Pancreas (tissue), 10 donors: Measurements from ENCODE around the gene PLEKHM3. TPM values are rescaled to one million over a fixed set of nuclear protein-coding genes. Genes with fewer than 3 reads are reported as not detected.

Source experiments
- ATAC-seq, 4 donors: fragments of 200-7000 bp; cut with Tn5 transposase; one replicate each; pipeline versions ENCODE4 v1.8.0 to v1.9.1; 2020; ENCODE audit warnings: mild to moderate bottlenecking in 4 of 4, moderate library complexity in 4 of 4
- DNase-seq, 6 donors: peaks; one replicate each; pipeline ENCODE4 v3.0.0-alpha.2; 2020
- FAIRE-seq: peaks from 2 replicates; lab custom pipeline; 2012; peaks lifted over from hg19 to GRCh38; lab: Jason Lieb, UNC
- H3K27ac ChIP-seq, 4 donors: fragments of 200-600 bp; sonication (generic); 1 replicate in 3 of 4; 2 replicates in 1 of 4; pipeline versions ENCODE4 v1.5.0 to v1.8.0; 2020
- H3K27me3 ChIP-seq, 4 donors: fragments of 200-600 bp; one replicate each; pipeline ENCODE4 v1.8.0; 2021
- H3K36me3 ChIP-seq, 3 donors: fragments of 200-600 bp; sonication (generic) in 1 of 3; one replicate each; pipeline versions ENCODE4 v1.5.0 to v1.8.0; 2020 to 2021
- H3K4me1 ChIP-seq, 3 donors: fragments of 200-600 bp; one replicate each; pipeline ENCODE4 v1.8.0; 2021
- H3K4me3 ChIP-seq, 4 donors: fragments of 200-600 bp; sonication (generic) in 2 of 4; one replicate each; pipeline versions ENCODE4 v1.5.0 to v1.8.0; 2020 to 2021
- H3K9me3 ChIP-seq, 4 donors: fragments of 200-600 bp; one replicate each; pipeline ENCODE4 v1.8.0; 2021
- whole genome bisulfite sequencing, 2 donors: extraction: QIAGEN DNeasy Blood & Tissue Kit; methylation state at CpG; one replicate each; pipeline ENCODE4 v1.1.7; 2013; 5-methylcytosine and 5-hydroxymethylcytosine counted together
- intact Hi-C, 3 donors: fragments of 100-400 bp; cut with DNase I; formaldehyde crosslinking; loops; one replicate each; pipeline versions ENCODE4 v1.11.1 to v1.14.2; 2022
- polyA plus RNA-seq, 2 donors: library from polyadenylated mRNA; stranded (reverse); fragments of 200-250 nt; gene quantifications; one replicate each; pipeline ENCODE4 v1.2.3, GENCODE V29; 2013
- total RNA-seq, 6 donors: library from RNA; stranded (reverse); fragmentation: NEBNext Ultra II Directional in 4 of 6; extraction: Animal tissue kit (Norgen Biotek cat#: 25700) in 4 of 6; gene quantifications; one replicate each; pipeline versions ENCODE4 v1.2.1 to v1.2.4, GENCODE V29; 2021 to 2023
- TF ChIP-seq, protein P1 (sequence below), 4 donors: fragments of 200-600 bp; sonication (generic) in 3 of 4; IDR thresholded peaks; one replicate each; pipeline versions ENCODE4 v1.5.0 to v1.8.0; 2021; ENCODE audit warnings: antibody characterized with exemption in 4 of 4
- donor health status: healthy with polysubstance abuse.
- donor health status: DM: no; HTN: no; CAD: no; lungs with moderate emphysema.
- donor health status: DM: no; HTN: no; CAD: no.
- donor health status: control.
- donor health status: control.
- donor health status: Bipolar disorder and iron deficiency.
- donor health status: DM: yes; HTN: yes; CAD: no.
- donor health status: DM: no; HTN: no; CAD: no.
- donor health status: DM: no; HTN: no; CAD: no.
- donor health status: DM: yes; HTN: yes; CAD: no.

PLEKHM3 gene
- total and polyA plus RNA-seq, 8 donors, result 3.0 to 10.2 (median 5.4) TPM

DNA sequence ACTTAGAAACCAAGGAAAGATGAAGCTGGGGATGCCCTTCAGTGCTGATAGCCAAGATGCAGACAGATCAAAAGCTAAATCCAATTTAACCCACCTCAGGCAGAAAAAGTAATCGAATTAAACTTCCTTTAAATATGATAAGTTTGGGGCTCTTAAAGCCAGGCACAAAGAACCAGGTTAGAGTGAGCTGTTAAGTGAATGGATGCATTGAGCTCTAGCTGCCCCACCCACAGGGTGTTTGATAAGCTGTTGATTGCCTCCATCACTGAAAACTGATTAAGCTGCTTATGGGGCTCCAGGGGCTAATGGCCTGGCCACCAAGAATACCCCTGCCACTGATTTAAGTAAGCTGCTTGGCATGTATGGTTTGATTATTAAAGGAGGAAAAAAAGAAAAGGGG lies 119.8 kb downstream of the PLEKHM3 start:
- intact Hi-C loops, result no loop called here
- no peaks in the 10 kb centered on the region for H3K27me3 ChIP-seq
- ATAC-seq, result no peak
- peaks cover 0 to 8% (median 6%) of the 10 kb centered on the region in 3 donors for H3K4me1 ChIP-seq
- DNase-seq, result no peak
- H3K27ac ChIP-seq, result no peak overlapping the region
- H3K4me3 ChIP-seq, result no peak overlapping the region
- 34 to 50% methylated on average over 1 of the region's 1 CpG for WGBS, 2 donors
- no peak for FAIRE-seq
- TF ChIP-seq, protein P1, sequence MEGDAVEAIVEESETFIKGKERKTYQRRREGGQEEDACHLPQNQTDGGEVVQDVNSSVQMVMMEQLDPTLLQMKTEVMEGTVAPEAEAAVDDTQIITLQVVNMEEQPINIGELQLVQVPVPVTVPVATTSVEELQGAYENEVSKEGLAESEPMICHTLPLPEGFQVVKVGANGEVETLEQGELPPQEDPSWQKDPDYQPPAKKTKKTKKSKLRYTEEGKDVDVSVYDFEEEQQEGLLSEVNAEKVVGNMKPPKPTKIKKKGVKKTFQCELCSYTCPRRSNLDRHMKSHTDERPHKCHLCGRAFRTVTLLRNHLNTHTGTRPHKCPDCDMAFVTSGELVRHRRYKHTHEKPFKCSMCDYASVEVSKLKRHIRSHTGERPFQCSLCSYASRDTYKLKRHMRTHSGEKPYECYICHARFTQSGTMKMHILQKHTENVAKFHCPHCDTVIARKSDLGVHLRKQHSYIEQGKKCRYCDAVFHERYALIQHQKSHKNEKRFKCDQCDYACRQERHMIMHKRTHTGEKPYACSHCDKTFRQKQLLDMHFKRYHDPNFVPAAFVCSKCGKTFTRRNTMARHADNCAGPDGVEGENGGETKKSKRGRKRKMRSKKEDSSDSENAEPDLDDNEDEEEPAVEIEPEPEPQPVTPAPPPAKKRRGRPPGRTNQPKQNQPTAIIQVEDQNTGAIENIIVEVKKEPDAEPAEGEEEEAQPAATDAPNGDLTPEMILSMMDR (IDR thresholded peaks at IDR 0.05), result no peak
- H3K36me3 ChIP-seq, result no peaks in the 10 kb centered on the region
- H3K9me3 ChIP-seq, result no peaks in the 10 kb centered on the region

DNA sequence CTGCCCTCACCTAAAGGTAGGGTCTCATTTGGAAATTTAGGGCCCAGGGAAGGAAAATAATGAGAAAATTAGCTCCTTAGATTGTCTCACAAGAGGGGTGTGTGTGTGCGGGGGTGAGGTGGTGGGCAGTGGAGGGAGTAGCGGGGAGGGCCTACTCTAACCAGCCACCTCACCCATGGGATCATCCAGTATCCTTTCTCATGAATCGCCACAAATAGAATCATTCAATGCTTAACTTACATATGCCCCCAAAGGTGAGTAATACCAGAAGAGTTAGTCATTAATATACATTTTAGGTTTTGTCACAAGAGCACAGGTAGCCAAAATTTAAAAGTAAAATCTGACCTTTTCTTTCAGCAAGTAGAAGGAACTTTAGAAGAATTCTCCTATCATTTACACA lies 122.1 kb downstream of the PLEKHM3 start:
- Histone ChIP-seq H3K4me3 (no peak overlapping the region), H3K27ac (no peak overlapping the region), H3K4me1 (peaks cover 0 to 9% (median 6%) of the 10 kb centered on the region in 3 donors), H3K36me3 (no peaks in the 10 kb centered on the region), H3K27me3 (no peaks in the 10 kb centered on the region), H3K9me3 (no peaks in the 10 kb centered on the region)
- TF ChIP-seq, protein P1 (IDR thresholded peaks at IDR 0.05), result no peak
- FAIRE-seq (no peak), DNase-seq (no peak), ATAC-seq (no peak)
- WGBS, 2 donors, result 98 to 100% methylated on average over 3 of the region's 3 CpGs
- intact Hi-C loops, result no loop called here

DNA sequence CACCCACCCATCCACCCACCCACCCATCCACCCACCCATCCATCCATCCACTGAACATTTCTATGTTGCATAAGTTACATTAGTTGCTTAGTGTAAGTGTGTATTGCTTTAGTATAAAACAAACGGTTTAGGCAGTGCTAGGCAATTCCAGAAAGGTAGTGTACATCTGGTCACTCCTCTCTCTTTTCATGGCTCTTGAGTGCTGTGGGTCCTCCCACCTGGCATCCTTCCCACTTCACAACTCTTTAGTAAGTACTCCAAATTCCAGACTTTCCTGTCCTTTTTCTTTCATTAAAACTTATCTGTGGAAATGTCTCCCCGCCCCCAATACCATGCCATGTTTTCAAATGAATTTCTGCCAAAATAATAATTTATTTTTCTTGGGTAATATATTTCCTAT lies 122.5 kb downstream of the PLEKHM3 start:
- intact Hi-C loops, result no loop called here
- TF ChIP-seq, protein P1 (IDR thresholded peaks at IDR 0.05), result no peak
- H3K36me3 ChIP-seq, result no peaks in the 10 kb centered on the region
- ATAC-seq (peak in 1 of 4 donors; percentile 30), DNase-seq (no peak), FAIRE-seq (no peak)
- WGBS, 2 donors, result 63% methylated on average over 2 of the region's 2 CpGs
- H3K27me3 ChIP-seq, result no peaks in the 10 kb centered on the region
- peaks cover 0 to 13% (median 10%) of the 10 kb centered on the region in 3 donors for H3K4me1 ChIP-seq
- H3K9me3 ChIP-seq, result no peaks in the 10 kb centered on the region
- H3K27ac ChIP-seq, result no peak overlapping the region
- no peak overlapping the region for H3K4me3 ChIP-seq

DNA sequence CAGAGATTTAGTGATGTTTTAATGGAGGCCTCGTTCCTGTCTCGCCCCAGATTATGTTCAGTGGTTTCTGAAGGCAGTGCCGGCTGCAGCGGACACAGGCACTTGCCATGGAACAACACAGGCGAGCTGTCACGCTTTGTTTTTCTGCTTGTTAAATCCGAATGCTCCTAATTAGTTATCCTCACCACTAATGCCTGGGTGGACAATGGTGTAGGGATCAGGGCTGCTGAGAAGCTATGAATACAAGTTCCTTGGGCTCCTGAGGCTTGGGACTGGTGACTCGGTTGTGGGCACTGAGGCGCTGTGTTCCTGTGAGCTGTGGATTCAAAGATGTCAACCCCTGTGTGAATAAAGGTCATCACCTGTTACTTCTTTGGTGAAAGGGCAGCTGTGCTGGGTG lies 123.5 kb downstream of the PLEKHM3 start:
- no peak for FAIRE-seq
- 96 to 97% methylated on average over 9 of the region's 9 CpGs for WGBS, 2 donors
- H3K27ac ChIP-seq, result no peak overlapping the region

DNA sequence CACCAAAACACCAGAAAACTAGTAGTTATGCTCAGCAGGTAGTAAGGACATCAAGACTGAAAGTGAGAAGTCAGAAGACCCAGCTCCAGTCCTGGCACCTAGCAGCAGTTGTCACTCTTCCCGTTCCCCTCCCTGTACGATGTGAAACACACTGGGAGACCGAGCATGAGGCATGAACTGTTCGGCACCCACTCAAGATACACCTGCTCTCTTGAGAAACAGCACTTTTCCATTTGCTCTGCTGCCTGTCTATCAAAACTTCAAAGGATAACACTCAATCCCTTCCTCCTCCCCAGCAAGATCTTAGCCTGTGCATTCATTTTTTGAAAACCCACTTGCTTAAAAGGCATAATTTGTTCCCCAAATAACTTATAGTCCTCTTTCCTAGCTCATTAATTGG lies 123.9 kb downstream of the PLEKHM3 start:
- intact Hi-C loops, result no loop called here
- no peaks in the 10 kb centered on the region for H3K36me3 ChIP-seq
- no peak for FAIRE-seq
- no peak overlapping the region for H3K27ac ChIP-seq
- no peak overlapping the region for H3K4me3 ChIP-seq
- H3K4me1 ChIP-seq, result peaks cover 0 to 11% (median 8%) of the 10 kb centered on the region in 3 donors
- no peaks in the 10 kb centered on the region for H3K9me3 ChIP-seq
- 84 to 86% methylated on average over 4 of the region's 4 CpGs for WGBS, 2 donors
- no peaks in the 10 kb centered on the region for H3K27me3 ChIP-seq
- TF ChIP-seq, protein P1 (IDR thresholded peaks at IDR 0.05), result no peak
- no peak for ATAC-seq
- DNase-seq, result no peak

More for the DNA sequence above, 123.5 kb downstream of the PLEKHM3 start:
- Histone ChIP-seq H3K36me3 (no peaks in the 10 kb centered on the region), H3K9me3 (no peaks in the 10 kb centered on the region), H3K4me3 (no peak overlapping the region), H3K4me1 (peaks cover 0 to 13% (median 8%) of the 10 kb centered on the region in 3 donors), H3K27me3 (no peaks in the 10 kb centered on the region)
- ATAC-seq, result no peak
- TF ChIP-seq, protein P1 (IDR thresholded peaks at IDR 0.05), result no peak
- intact Hi-C loops, result no loop called here
- DNase-seq, result no peak
